ENCODE data around the gene OCRL.

OCRL gene

DNA sequence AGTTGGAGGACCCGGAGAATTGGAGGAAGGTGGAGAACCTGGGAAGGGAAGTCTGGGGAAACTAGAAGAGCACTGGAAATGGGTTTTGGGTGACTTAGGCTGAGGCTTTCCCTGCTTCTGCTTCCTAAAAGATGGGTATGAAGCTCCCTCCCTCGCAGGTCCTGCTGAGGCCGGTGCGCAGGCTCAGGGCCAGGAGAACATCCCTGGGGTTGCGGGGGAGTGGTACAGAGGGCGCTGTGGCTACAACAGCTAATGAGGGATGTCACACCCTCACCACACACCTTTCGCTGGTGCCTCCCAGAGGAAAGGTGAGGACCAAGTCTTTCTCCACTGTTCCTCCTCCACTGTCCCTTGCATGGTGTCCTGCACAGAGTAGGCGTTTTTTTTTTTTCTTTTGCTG, 98.9 kb downstream of the OCRL start:
- no peak for DNase-seq

DNA sequence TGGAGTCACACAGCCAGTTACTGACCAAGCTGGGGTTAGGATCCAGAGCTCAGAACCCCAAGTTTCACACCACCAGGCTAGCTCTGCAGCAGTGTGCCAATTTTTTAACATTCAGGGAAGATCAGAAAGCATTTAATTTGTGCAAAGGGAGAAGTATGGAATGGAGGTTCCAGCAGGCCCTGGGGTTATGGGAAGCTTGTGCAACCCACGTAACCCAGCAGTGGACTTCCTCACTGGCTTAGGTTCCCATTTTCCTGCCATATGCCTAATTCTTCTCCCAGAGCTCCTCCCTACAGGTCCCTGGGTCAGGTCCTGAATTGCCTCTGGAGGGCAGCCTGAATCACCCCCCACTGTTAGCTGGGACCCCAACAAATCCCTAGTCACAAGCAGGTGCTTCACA, 100.7 kb downstream of the OCRL start:
- no peak for DNase-seq

DNA sequence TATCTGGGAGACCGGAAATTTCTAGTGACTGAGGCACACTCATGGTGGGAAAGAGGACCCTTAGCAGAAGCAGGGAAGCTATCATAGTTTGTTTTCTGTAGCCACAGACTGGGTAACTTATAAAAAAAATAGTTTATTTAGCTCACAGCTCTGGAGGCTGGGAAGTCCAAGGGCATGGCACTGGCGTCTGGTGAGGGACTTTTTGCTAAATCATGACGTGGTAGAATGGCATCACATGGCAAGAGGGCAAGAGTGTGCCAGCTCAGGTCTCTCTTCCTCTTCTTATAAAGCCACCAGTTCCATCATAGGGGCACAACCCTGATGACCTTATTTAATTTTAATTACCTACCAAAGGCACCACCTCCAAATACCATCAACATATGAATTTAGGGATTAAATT, 101.4 kb downstream of the OCRL start:
- no peak for DNase-seq

DNA sequence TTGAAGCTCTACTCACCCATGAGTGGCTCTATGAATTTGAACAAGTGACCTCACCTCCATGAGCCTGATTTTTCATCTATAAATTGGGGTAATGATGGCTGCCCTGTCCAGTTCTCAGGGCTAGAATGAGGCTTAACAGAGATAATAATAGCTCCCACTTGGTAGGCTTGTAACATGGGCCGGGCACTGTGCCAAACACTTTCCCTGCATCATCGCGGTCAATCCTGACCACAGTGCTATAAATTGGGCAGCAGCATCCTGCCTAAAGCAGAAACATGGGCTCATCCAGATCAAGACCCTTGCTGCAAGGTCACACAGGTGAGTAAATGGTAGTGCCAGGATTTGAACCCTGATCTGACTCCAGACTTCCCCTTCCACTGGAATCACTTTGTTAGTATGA, 101.9 kb downstream of the OCRL start:
- DNase-seq, result no peak

Measured in NCI-H1105 (cell line).